CMK (cell line): ENCODE results near the gene SPATA20.
A peak's percentile ranks its signal among the peaks of the same experiment; 100 is the strongest.

Source experiments
- DNase-seq: peaks from one replicate; pipeline ENCODE4 v3.0.0-alpha.2; 2010; ENCODE audit warnings: low read depth

Gene SPATA20

GRCh38 chr17:50547035-50547735 is at the start of gene SPATA20:
Gene SPATA20, plus strand, starts transcription at chr17:50547174. Its CDS starts 35 bp downstream, at chr17:50547209.
- peak; percentile 85 for DNase-seq

GRCh38 chr17:50498021-50498874 is 48.7 kb upstream of the SPATA20 start:
- DNase-seq, result no peak

GRCh38 chr17:50499270-50499669 is 47.7 kb upstream of the SPATA20 start:
- no peak for DNase-seq

- no peak for DNase-seq
Observed at GRCh38 chr17:50499721-50500120, 47.3 kb upstream of the SPATA20 start.

- no peak for DNase-seq
Observed at GRCh38 chr17:50501054-50501453, 45.9 kb upstream of the SPATA20 start.

GRCh38 chr17:50502301-50502990 is 44.5 kb upstream of the SPATA20 start:
- no peak for DNase-seq

- DNase-seq, result no peak
Observed at GRCh38 chr17:50505591-50506130, 41.3 kb upstream of the SPATA20 start.

GRCh38 chr17:50506298-50506697 is 40.7 kb upstream of the SPATA20 start:
- no peak for DNase-seq

GRCh38 chr17:50507871-50508572 is 39.0 kb upstream of the SPATA20 start, which contains the start of gene MYCBPAP:
Gene MYCBPAP, plus strand, starts transcription at chr17:50508439. Its CDS starts 236 bp downstream, at chr17:50508675.
- peak; percentile 61 for DNase-seq

GRCh38 chr17:50508573-50509460 is 38.2 kb upstream of the SPATA20 start:
- no peak for DNase-seq

GRCh38 chr17:50511058-50511457 is 35.9 kb upstream of the SPATA20 start:
- DNase-seq, result no peak

- no peak for DNase-seq
Observed at GRCh38 chr17:50513495-50513894, 33.5 kb upstream of the SPATA20 start.

GRCh38 chr17:50514388-50514787 is 32.6 kb upstream of the SPATA20 start:
- no peak for DNase-seq

GRCh38 chr17:50514936-50515702 is 31.9 kb upstream of the SPATA20 start:
- no peak for DNase-seq

GRCh38 chr17:50517011-50517410 is 30.0 kb upstream of the SPATA20 start:
- DNase-seq, result no peak

- no peak for DNase-seq
Observed at GRCh38 chr17:50517504-50518383, 29.2 kb upstream of the SPATA20 start.

GRCh38 chr17:50518384-50519023 is 28.5 kb upstream of the SPATA20 start:
- DNase-seq, result no peak

- no peak for DNase-seq
Observed at GRCh38 chr17:50519141-50519834, 27.7 kb upstream of the SPATA20 start.
